Measurements from ENCODE around the gene EFCAB5. TPM values are rescaled to one million over a fixed set of nuclear protein-coding genes. Genes with fewer than 3 reads are reported as not detected.
"Not testable (repeated sequence)": the region's sequence is repeated elsewhere in the genome, so short reads cannot be mapped to it uniquely, and the experiment has no call there.

The EFCAB5 gene
- polyA plus RNA-seq, 3 donors = 2.1 to 2.7 (median 2.4) TPM

DNA sequence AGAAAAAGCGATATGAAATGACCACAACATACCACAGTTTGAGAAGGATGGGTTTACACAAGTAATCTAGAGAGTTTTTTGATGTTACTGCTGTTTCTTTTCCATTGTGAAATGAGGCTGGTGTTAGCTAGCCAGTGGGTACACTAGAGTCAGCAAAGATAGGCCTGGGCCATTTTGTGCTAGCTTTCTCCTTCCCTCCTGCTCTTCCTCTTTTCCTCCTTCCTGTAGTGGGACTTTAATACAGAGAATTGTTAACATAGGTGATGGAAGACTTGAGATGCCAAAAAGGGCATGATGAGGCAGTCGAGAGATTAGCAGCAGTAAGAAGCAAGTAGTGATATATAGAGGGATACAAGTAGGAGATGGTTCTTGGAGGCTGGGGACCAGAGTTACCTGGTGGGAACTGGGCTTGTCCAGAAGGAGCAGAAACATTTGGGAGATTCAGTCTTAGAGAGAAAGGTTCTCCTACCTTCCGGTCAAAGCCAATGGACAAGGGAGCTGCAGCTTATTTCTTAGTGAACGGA, 182.9 kb downstream of the EFCAB5 start:
- DNase-seq (ENCODE audit: extremely low read depth in 1 of 11, low read depth in 9 of 11, low spot score in 4 of 11) = no peak

DNA sequence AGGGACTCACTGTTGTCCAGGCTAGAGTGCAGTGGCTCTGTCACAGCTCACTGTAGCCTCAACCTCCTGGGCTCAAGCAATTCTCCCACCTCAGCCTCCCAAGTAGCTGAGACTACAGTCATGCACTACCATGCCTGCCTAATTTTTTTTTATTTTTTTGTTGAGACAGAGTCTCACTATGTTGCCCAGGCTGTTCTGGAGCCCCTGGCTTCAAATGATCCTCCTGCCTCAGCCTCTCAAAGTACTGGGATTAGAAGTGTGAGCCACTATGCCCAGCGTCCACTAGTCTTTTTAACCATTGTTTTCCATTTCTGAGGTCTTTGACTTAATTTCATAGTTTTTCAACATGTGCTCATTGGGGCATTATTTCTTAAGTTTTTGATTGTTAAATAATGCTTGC, 188.7 kb downstream of the EFCAB5 start:
- no peak for DNase-seq (ENCODE audit: extremely low read depth in 1 of 11, low read depth in 9 of 11, low spot score in 4 of 11)

DNA sequence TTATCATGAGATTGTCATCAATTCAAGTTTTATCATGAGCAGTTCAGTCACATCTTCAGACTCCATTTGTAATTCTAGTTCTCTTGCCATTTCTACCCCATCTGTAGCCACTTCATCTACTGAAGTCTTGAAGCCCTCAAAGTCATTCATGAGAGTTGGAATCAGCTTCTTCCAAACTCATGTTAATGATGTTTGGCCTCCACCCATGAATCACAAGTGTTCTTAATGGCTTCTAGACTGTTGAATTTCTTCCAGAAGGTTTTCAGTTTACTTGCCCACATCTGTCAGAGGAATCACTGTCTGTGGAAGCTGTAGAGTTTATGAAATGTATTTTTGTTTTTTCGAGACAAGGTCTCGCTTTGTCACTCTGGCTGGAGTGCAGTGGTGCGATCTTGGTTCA, 191.2 kb downstream of the EFCAB5 start:
- DNase-seq (ENCODE audit: extremely low read depth in 1 of 11, low read depth in 9 of 11, low spot score in 4 of 11) = no peak

DNA sequence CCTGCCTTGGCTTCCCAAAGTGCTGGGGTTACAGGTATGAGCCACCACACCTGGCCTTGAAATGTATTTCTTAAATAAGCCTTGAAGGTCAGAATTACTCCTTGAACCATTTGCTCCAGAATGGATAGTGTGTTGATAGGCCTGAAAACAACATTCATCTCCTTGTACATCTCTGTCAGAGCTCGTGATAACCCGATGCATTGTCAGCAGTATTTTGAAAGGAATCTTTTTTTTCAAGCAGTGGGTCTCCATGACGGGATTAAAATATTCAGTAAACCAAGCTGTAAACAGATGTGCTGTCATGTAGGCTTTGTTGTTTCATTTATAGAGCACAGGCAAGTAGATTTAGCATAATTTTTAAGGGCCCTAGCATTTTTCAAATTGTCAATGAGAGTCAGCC, 191.8 kb downstream of the EFCAB5 start:
- no peak for DNase-seq (ENCODE audit: extremely low read depth in 1 of 11, low read depth in 9 of 11, low spot score in 4 of 11)

DNA sequence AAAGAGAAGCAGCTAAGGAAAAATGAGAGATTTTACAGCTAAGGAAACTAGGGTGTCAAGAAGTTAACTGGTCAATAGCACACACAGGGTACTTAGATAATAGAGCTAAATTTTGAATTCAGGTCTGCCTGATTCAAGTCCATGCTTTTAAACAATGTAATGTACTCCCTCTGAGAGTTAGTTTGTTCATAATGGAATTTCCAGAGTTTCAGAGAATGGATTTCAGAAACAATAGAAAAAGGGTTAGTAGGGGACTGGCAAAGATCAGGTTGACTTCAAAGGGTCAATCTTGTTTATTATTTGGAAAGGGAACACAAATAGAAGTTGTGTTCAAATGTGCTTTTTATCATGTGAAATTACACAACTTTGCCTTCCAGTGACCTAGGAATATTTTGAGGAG, 193.1 kb downstream of the EFCAB5 start:
- no peak for DNase-seq (ENCODE audit: extremely low read depth in 1 of 11, low read depth in 9 of 11, low spot score in 4 of 11)

DNA sequence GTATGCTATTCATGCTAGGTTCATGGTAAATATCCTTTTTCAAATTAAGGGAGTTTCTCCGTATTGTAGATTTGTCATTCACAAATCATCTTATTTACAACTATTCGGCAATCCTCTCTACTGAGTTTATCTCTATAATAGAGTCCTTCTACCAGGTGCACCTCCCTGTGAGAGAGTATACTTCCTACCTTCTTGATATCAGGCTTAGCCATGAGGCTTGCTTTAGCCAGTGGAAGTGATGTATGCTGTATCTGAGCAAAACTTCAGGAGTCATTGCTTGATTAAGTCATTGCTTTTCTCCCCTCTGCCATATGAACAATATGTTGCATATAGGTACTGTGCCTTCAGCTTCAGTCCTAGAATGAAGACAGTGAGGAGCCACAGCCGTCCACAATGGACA, 195.7 kb downstream of the EFCAB5 start:
- DNase-seq (ENCODE audit: extremely low read depth in 1 of 11, low read depth in 9 of 11, low spot score in 4 of 11) = no peak

DNA sequence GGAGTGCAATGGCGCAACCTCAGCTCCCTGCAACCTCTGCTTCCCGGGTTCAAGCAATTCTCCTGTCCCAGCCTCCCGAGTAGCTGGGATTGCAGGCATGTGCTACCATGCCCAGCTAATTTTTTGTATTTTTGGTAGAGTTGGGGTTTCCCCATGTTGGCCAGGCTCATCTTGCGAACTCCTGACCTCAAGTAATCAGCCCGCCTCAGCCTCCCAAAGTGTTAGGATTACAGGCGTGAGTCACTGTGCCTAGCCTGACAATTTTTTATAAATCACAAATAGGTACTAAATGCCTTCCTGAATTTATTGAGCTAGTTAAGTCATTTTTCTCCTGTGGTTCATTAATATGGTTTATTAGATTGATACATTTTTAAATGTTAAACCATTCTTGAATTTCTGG, 206.4 kb downstream of the EFCAB5 start:
- not testable (repeated sequence) for DNase-seq (ENCODE audit: extremely low read depth in 1 of 11, low read depth in 9 of 11, low spot score in 4 of 11)

DNA sequence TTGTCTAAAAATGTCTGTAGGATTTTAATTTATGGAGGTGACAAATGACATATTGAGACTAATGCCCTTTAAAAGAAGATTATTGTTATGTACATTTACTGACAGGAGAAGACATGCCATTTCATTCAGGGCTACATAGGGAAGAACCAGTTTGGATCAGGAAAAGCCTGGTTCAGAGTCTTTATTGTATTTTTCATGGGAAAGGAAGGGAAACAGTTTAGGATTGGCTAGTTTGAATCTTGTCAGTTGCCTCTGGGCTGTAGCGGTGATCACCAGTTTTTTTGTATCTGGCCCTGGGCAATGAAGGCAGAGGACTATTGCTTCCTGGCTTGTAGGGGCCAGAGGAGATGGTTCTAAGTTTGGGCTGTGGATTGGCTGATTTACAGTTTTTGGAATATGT, 206.9 kb downstream of the EFCAB5 start:
- DNase-seq (ENCODE audit: extremely low read depth in 1 of 11, low read depth in 9 of 11, low spot score in 4 of 11) = no peak

DNA sequence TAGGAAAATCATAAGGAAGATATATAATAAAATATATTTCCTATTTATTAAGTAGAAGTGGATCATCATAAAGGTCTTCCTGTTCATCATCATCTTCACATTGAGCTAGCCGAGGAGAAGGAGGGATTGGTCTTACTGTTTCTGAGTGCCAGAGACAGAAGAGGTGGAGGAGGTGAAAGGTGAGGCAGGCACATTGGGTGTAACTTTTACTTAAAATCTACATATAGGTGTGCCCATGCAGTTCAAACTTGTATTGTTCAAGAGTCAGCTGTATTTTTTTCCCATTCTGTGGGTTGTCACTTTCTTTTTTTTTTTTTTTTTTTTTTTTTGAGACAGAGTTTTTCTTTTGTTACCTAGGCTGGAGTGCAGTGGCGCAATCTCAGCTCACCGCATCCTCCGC, 210.0 kb downstream of the EFCAB5 start:
- no peak for DNase-seq (ENCODE audit: extremely low read depth in 1 of 11, low read depth in 9 of 11, low spot score in 4 of 11)

DNA sequence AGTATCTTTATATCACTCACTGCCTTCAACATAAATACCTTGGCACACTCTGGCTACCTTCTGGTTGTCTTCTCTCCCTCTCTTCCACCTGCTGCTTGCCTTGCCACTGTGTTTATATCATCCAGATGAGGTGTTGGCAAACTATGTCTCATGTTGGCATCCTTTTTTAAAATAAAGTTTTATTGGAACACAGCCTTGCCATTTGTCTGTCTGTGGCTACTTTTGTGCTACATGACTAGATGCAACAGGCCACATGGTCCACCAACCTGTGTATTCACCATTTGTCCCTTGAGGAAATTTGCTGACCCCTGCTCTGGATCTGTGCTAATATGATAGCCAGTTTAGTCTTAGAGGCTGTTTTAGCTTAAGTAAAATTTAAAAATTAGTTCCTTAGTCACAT, 212.0 kb downstream of the EFCAB5 start:
- no peak for DNase-seq (ENCODE audit: extremely low read depth in 1 of 11, low read depth in 9 of 11, low spot score in 4 of 11)

DNA sequence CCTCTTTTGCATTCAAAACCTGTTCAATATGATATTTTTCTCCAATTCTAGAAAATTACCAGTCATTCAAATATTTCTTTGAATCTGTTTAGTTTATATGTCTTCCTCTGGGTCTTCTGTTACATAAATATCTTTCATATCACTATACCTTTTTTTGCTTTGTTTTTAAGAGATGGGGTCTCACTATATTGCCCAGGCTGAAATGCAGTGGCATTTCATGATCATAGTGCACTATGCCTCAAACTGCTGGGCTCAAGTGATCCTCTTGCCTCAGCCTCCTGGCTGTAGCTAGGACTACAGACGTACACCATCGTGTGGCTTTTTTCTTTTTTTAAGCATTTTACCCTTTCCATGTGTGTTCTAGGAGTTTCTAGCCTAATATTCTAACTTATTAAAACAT, 214.0 kb downstream of the EFCAB5 start:
- no peak for DNase-seq (ENCODE audit: extremely low read depth in 1 of 11, low read depth in 9 of 11, low spot score in 4 of 11)

Other genes with a start within 250 kb of the EFCAB5 start
- gene SSH2, start 11.4 kb upstream of the EFCAB5 start, polyA plus RNA-seq (ENCODE audit: insufficient read length in 3 of 3) = 10 to 100 TPM; 16.1 to 19.7 (median 16.5) TPM
- 10 to 100 TPM; 38.8 to 51.7 (median 40.3) TPM for gene NSRP1, start 175.2 kb downstream of the EFCAB5 start, polyA plus RNA-seq (ENCODE audit: insufficient read length in 3 of 3)

Data from renal cortex interstitium (tissue), 11 donors.